CD4-positive, alpha-beta T cell treated with Interleukin-17A for 4 hours (primary cell): ENCODE measurements around the gene CKS2.
"Not testable (repeated sequence)": the region's sequence is repeated elsewhere in the genome, so short reads cannot be mapped to it uniquely, and the experiment has no call there.

ENCODE experiments used
- DNase-seq: peaks from one replicate; pipeline ENCODE4 v3.0.0-alpha.2; 2020; ENCODE audit warnings: mixed read lengths

The CKS2 gene

DNA sequence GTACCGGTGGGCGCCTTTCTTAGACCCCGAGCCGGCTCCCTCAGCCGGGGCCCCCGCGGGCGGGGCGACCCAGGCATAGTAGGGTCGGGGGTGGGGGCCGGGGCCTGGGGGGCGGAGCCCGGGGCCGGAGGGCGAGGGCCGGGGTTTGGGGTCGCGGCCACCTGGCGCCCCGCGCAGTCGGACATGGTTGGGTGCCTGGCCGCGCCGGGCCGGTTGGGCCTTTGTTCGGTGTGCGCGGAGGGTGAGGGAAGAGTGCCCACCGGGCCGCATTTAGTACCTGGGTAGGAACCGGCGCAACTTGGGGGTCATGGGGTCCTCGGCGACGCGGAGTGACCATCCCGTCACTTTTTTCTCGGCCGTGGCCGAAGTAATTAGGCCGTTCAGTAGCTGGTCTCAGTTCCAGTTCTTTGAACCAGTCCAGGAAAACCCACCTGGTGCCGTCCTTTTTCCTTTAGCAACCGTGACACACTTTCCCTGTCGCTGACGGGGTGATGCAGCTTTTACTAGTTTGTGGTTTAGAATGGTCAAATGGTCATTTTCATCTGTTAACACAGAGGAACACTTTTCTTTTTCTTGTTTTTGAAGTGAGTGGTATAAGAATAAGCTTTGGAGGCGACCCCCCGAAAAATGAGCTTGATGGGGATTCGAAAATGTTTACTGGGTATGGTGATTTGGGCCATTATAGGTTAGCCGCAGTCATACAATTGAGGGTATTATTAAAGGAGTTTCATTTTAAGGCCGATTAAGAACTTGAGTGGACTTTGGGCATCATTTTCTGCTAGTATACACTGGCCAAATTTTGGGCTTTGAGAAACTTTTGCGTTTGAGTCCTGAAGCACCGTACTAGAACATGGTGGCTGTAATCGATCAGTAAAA lies 589 bp downstream of the CKS2 start:
- no peak for DNase-seq

DNA sequence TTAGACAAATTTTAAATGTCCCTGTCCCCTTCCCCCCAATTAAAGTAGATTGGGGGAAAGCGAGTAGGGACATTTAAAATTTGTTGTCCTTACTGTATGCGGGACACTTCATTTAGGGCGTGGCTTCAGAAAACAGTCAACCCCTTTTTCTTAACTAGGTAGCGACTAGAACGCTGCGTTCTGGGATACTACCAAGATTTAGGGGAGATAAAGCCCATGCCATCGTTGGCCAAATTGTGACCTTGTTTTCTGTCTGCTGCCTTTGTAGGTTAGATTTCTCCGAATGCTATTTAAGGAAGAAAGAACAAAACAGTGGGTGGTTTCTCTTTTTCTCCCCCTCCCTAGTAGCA lies 1.2 kb downstream of the CKS2 start:
- no peak for DNase-seq

DNA sequence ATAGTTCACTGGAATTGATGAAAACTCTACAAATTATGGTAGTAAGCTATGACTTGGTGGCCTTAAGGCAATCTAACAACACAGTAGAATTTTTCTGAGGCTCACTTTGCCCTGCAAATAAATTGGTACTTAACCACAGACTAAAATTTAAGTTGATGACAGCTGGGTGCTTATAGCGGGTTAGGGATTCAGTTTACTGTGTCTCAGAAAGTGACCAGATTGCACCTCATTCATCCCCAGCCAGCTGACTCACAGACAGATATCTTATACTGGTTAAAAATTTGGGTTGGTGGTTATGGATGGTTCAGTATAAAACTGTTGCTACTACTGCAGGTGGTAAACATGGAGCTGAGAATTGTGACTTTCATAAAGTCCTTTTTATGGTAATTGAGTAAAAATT lies 2.8 kb downstream of the CKS2 start:
- no peak for DNase-seq

DNA sequence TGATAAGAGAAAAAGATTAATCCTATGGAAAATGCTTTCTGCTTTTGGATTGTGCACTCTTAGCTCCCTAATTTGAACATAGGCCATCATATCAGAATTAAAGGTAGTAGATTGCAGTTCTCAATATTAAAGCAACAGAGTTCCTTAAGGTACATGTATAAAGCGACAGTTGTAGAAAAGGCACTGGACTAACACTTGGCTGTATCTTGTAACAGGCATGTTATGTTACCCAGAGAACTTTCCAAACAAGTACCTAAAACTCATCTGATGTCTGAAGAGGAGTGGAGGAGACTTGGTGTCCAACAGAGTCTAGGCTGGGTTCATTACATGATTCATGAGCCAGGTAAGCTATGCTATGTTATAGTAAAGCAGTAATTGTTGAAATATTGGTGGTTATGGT lies 4.0 kb downstream of the CKS2 start:
- DNase-seq: no peak

DNA sequence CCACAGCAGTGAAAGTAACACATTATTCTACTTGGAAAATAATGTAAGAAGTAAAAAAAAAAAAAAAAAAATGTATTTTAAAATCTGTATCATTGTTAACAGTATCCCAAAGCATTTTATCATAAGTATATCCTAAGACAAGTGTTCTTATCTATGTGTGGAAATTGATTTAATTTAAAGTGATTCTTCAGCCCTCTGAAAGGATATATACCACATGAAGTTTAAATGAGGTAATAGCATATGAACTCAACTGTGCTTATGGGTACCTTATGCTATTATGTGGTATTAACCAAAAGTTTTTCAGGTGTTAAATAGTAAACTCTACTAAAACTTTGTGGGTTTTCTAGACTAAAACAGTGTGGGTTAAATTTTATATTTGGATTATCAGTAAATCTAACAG lies 4.5 kb downstream of the CKS2 start:
- DNase-seq: no peak

DNA sequence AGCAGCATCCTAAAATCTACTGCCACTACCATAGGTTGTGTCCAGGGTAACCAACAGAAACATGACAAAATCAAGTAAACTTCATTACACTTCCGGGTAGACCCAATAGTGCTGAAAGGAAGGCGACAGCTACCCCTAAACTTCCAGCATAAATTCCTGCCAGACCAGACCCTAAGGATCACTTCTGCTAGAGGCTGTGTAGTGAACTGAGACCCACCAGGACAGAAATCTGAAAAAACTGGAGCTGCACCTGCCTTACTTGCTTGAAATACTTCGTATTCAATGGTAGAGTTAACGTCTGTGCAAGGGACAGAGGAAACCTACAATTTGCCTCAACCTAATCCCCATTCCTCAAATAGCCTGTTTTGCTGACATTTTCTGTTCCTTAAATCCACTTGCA lies 6.3 kb downstream of the CKS2 start:
- DNase-seq: no peak

DNA sequence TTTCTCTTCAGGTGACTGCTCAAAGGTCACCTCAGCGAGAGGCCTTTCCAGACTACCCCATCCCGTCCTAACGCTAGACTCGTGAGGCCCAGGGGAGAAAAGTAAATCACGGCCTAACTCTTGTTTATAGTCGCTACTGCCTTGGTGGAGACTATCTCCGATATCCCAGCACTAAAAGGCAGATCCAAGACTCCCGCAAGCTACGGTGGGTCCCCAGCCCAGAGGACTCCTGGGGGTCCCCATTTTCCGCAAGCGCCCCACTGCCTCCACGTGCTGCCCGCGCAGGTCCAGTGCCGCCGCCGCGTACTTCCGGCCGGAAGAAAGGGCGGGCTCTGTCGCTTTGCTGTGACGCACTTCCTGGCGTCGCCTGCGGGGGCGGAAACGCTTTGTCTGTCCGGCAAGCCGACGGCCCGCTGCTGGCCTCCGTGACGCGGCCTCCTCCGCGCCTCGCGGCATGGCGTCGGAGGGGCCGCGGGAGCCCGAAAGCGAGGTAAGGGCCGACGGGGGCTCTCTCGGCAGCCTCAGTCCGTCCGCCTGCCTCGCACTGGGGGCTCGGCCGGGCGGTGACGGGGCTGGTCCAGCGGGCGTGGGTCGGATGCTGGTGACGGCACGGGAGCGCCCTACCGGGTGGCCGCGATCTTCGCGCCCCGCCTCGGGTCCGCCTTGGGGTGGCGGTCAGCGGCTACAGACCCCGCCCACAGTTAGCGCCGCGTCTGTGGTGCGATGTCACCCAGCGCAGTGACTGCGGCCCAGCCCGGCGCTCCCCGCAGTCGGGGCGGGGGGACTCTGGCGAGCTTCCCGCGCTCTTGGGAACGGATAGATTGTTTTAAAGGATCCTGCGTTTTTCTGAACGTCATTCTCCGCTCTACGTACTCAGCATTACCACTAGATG lies 7.4 kb downstream of the CKS2 start, which contains the start of gene SECISBP2:
SECISBP2 (plus strand) TSS at position 378 of the 892 bp plus-strand sequence; CDS start at position 455, 77 bp downstream.
- DNase-seq: peak; percentile 93

DNA sequence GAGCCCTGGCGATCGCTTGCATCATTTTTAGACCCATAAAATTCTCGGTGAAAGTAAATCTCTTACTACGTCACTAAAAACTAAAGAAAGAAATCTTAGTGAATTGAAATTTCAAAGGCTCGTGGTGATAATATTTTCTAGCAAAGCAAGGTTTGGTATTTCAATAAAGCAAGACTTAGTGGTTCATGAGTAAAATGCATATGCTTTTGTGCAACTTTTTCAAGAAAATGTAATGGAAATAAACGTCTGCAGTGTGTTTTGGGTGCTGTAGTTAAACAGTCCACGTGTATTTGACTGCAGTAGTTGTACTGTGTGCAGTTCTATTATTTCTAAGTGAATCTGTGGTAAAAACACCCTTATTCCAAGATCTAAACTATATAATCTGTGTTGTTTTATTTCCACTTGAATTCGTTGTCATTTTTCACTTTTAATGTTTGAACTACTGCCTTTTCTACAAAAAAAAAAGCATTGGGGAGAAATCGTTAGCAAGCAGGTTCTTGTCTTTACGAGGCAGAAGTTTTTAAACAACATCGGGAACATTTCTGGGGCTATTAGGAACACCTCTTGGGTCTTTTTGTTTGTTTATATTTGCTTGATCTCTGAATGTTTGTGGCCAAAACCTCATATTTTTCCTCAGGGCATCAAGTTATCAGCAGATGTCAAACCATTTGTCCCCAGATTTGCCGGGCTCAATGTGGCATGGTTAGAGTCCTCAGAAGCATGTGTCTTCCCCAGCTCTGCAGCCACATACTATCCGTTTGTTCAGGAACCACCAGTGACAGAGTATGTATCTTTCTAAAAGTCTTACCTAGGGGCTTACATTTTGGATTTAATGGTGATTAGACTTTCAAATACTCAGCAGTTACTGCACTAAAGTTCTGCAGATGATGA lies 8.3 kb downstream of the CKS2 start:
- DNase-seq: no peak

DNA sequence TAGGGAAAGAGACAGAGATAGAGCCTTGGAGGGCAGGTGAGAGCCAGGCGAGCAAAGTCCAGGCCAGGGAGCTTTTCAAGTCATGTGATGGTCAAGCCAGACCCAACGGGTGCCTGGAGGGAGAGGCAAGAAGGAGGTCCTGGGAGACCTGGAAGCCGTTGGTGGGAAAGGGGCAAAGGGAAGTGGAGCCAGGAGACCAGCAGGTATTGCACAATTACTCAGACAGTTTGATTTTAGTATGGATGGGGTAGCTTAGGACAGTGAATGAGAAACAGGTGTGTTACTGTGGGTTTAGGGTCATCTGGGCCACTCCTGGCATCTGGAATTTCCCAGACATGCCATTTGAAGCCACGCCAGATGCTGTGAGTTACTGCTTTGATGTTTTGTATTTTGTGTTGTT lies 12.4 kb downstream of the CKS2 start:
- DNase-seq: no peak

DNA sequence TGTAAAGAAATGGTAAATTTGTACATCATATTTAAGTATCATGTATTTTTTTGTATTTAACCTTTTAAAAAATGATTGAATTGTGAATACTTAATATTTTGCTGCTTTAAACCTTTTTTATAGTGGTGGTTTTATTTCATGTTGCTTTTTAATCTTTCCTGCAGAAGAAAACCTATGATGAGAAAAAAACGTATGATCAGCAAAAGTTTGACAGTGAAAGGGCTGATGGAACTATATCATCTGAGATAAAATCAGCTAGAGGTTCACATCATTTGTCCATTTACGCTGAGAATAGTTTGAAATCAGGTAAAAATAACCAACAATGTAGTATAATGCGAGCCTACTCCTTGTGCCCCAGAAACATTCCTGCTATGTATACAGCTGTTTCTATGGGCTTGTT lies 14.7 kb downstream of the CKS2 start:
- no peak for DNase-seq

DNA sequence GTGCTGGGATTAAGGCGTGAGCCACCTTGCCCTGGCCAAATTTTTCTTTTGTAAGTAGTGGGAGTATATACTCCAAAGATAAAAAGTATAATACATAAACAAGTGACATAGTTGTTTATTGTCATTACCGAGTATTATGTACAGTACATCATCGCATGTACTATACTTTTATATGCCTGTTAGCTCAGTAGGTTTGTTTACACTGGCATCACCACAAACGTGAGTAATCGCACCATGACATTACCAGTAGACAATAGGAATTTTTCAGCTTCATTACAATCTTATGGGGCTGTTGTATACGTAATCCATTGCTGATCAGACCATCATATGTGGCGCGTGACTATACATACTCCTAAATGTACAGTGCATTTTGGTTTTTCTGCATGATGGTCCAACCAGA lies 17.1 kb downstream of the CKS2 start:
- no peak for DNase-seq

DNA sequence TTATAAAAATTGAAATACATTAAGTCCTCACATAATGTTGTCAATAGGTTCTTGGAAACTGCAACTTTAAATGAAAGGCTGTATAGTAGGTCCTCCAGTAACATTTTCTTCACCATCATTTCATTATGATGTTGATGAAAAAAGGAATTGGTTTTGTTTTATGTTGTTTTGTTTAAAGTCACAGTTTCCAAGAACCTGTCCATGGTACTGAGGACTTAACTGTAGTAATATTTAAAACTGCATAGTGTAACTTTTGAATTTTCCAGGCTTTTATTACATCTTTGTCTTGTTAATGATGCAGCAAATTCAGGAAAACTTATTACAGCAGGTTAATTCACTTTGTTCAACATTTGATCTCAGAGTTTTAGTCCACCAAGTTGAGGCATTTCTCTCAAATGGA lies 18.9 kb downstream of the CKS2 start:
- DNase-seq: no peak

DNA sequence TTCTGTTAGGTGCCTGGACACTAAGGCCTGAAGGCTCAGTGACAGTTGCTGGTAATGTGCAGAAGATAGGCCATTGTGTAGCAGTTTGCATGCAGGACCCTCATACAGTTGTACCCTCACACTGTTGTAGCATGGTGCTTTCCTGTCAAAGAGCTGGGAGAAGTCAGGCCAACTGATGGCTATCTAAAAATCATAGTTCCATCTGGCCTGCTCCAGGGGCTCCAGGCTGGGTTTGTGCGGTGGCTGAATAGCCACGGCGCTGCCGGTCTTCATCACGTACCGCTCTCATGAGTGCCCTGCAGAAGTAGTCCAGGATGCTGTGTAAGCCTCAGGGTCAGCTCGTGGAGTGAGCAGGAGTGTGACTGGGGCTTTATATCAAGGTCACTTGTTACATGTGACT lies 19.5 kb downstream of the CKS2 start:
- DNase-seq: no peak

DNA sequence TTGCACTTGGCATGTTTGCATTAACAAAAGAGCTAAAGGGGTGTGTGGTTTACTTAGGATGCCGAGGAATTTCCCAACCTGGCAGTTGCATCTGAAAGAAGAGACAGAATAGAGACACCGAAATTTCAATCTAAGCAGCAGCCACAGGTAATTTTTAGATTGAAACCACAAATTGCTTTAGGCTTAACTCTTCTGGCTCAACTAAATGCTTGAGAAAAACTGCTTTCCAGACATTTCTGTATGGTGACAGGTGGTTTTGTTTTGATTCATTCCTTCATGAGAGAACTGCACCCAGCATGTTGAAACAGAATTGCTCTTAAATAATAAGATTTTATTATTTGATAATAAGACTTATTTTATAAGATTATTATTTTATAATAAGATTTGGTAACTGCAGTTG lies 28.8 kb downstream of the CKS2 start:
- no peak for DNase-seq

DNA sequence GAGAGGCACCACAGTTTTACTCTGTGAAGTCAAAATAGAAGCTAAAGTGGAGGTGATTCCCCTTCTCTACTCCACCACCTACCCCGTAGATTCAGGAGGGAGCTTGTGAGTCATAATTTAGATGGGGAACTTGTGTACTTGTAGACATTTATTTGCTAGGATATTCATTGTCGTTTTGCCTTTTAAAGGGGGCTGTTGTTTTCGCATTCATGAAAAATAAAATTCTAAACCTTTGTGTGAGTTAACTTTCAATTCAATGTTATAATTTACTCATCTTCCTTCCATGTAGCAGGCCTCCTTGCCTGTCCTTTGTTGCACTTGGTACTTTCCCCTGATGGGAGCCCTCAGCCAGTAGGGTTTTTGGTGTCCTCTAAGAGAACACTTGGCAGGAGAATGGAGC lies 29.3 kb downstream of the CKS2 start:
- no peak for DNase-seq

DNA sequence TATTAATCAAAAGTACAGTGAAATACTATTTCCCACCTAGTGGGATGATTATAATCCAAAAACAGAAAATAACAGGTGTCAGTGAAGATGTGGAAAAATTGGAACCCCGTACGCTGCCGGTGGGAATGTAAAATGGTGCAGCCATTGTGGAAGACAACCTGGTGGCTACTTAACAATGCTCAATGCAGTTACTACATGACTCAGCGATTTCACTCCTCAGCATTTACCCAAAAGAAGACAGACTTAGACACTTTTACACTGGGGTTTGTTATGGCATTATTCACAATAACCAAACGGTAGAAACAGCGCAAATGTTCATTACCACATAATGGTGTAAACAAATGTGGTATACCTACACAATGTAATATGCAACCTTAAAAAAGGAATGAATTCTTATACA lies 31.2 kb downstream of the CKS2 start:
- no peak for DNase-seq

DNA sequence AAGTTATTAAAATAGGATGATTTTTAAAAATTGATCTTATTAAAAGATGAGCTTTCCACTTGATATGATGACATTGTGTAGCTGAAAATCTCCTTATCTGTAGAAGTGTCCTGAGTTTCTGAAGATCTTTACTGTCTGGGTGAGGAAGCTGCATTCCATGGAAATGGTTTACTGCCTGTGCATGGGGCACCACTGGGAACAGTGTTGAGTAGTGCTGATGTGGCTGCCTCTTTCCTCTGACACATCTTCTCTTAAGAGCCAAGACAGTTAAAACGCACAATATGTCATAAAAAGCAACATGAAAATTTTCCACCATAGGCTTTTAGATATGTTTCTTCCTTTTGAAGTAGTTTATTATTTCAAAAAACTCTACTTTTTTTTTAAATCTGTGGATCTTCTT lies 32.0 kb downstream of the CKS2 start:
- DNase-seq: no peak

DNA sequence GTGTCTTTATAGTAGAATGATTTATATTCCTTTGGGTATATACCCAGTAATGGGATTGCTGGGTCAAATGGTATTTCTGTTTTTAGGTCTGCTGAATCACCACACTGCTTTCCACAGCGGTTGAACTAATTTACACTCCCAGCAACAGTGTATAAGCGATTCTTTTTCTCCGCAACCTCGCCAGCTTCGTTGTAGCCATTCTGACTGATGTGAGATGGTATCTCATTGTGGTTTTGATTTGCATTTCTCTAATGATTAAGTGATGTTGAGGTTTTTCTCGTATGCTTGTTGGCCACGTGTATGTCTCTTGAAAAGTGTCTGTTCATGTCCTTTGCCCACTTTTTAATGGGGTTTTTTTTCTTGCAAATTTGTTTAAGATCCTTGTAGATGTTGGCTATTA lies 32.8 kb downstream of the CKS2 start:
- not testable (repeated sequence) for DNase-seq

DNA sequence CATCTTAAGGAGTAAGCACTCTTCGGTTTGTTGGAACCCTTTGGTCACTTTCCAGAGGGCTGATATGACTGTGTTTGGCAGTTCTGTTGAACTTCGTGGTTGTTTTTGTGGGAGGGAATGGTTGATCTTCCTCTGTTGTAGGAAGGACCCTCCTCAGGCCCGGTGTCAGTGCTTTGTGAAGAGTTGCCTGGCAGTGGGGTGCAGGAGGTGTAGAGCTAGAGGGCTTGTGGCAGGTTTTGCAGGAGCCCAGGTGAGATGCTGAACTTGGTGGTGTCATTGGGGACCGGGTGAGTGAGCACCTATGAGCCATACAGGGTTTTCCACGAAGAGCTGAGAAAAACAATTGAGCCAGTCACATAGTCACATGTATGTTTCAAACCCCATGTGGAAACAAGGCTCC lies 34.5 kb downstream of the CKS2 start:
- DNase-seq: no peak

DNA sequence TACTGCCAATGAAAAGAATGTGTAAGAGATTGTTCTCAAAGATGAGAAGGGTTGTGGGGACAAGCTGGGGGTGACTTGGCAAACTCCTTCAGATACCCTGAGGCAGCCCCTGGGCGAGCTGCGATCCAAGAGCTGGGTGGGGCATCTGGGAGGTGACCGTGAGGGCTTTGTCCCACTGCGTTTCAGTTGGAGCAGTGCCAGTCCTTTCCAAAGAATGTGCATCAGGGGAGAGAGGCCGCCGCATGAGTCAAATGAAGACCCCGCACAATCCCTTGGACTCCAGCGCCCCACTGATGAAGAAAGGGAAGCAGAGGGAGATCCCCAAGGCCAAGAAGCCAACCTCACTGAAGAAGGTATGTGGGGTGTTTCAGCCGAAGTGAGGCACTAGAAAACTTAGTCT lies 35.7 kb downstream of the CKS2 start:
- no peak for DNase-seq

DNA sequence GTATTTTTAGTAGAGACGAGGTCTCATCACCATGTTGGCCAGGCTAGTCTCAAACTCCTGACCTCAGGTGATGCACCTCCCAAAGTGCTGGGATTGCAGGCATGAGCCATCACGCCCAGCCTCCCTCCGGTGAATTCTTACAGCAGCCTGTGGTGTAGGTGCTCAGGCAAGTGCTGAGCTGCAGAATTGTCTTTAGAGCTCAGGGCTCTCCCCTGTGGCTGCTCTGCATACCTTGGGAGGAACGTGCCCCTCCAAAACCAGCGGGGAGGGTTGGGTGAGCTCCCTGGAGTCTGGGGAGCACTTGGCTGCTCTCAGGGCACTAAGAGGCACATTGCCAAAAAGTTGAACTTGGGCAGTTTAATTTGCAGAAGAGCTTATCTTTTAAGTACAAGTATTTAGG lies 36.7 kb downstream of the CKS2 start:
- DNase-seq: no peak

DNA sequence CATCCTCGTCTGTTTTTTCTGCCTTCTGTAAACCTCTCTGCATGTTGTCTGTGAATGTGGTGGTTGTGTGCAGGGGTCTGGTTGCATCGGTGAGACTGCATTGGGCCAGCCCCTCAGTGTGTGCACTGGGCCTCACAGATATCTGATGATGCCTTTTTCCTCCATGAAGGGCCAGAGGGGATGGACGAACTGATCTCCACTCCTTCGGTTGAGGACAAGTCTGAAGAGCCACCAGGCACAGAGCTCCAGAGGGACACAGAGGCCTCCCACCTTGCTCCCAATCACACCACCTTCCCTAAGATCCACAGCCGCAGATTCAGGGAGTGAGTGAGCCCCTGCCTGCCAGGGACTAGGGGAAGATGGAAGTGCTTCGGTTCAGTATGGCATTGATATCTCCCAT lies 38.6 kb downstream of the CKS2 start:
- no peak for DNase-seq

DNA sequence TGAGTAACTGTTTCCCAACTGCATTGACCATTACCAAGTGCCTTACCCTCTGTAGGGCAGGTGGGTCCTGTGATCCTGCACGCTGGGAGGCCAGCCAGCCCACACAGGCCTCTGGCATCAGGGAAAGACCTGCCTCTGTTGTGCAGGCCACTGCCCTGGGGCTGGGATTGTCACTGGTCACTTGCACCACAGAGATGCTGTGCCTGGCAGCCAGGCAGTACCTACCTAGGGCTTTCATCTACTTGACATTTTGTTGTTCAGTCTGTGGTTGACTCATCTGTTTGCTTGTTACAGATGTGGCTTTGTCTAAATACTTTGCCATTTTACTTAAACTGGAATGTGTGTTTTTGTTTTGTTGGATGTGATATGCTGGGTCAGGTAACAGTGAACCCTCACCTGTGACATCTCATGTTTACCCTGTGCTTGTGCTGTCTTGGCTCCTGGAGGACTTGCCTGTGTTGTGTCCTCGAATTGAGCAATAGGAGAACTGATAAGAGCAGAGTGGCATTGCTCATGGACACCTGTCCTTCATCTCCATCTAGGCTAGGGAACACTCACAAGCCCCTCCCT lies 40.1 kb downstream of the CKS2 start:
- no peak for DNase-seq
